AG20443 (cell line): ENCODE results near the gene TAF5L.
"Not testable (repeated sequence)": the region's sequence is repeated elsewhere in the genome, so short reads cannot be mapped to it uniquely, and the experiment has no call there.

ENCODE experiments used
- DNase-seq: peaks from one replicate; pipeline ENCODE4 v3.0.0; 2012; ENCODE audit warnings: low spot score, mixed read lengths

The TAF5L gene

DNA sequence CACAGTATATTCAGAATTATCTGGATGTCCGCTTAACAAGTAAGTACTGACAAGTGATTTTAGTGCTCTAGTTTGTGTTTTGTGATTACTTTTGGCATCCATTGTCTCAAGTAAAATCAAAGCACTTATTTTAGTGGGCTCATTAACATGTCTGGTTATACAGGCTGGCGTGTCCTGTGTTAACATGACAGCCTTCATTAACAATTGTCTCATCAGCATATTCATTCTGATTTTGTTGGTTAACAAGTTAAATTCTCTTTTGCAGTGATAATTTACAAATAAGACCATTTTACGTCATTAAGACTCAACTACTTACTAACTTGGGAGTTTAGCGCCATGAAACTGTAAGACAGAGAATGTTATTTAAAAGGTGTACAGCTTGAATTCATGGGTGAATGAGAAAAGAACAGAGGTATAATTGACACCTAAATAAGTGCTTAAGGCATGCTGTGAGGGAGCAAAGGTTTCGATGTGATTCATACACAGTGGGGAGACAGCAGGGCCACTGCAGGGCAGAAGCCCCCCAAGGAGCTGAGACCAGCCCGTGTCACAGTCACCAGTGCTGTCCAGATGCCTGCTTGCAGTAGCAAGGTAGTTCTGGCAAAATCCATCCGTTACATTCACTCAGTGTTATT lies 22.4 kb downstream of the TAF5L start:
- no peak for DNase-seq

DNA sequence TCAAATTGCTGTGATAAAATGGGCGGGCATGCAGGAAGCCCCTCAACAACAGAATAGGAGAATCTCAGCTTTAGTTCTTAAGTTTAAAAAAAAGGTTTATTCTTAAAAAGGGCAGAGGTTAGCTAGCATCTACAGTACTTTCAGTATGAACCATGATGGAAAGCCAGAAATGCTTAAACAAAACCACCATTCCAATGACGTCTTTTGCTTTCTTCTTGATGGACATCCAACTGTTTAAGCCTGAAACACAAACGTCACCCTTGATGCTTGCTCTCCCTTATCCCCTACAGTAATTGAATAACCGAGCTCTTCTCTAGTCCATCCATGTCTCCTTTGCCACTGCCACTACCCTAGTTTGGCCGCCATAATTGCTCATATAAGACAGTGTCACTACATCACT lies 25.7 kb downstream of the TAF5L start:
- no peak for DNase-seq

DNA sequence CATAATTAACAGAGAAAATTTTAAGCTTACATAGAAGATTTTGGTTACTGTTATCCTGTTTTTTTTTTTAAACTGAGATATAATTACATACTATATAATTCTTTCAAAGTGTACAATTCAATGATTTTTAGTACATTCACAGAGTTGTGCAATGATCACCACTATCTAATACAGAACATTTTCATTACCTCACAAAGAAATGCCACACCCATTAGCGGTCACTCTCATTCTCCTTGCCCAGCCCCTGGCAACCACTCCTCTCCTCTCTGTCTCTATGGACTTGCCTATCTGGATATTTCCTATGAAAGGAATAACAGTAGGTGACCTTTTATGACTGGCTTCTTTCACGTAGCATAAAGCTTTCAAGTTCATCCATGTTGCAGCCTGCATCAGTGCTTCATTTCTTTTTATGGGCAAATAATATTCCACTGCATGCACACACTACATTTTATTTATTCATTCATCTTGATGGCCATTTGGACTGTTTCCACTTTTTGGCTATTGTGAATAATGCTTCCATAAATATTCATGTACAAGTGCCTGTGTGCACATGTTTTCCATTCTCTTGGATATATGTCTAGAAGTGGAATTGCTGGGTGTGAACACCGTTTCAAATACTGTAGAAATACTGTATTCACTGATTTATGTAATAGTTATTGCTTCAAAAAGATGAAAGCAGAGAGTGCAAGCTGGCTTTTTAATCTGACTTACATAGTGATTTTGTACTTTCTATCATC lies 26.5 kb downstream of the TAF5L start:
- DNase-seq, result no peak

DNA sequence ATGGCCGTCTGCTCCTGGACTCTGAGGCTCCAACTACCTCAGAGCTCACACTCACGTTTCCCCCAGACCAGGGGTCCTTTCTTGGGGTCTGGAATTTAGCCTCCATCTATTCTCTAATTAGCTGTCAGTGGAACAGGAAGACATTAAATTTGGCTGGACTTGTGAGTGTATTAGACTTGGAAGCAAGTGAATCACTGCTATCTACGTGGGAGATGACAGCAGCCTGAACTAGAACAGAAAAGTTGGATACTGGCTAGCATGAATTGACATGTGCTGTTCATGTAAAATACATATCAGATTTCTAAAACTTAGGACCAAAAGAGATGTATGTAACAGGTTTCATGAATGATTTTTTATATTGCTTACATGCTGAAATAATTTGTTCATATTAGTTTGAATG lies 28.0 kb downstream of the TAF5L start:
- peak; percentile 34 for DNase-seq

- DNase-seq, result peak; percentile 88
Observed at GRCh38 chr1:229596925-229597699, 28.8 kb downstream of the TAF5L start.

- DNase-seq, result not testable (repeated sequence)
Observed at GRCh38 chr1:229595876-229596275, 30.0 kb downstream of the TAF5L start.

GRCh38 chr1:229594227-229595008 lies 31.5 kb downstream of the TAF5L start:
- no peak for DNase-seq

- DNase-seq, result no peak
Observed at GRCh38 chr1:229593800-229594199, 32.1 kb downstream of the TAF5L start.

- DNase-seq, result no peak
Observed at GRCh38 chr1:229590119-229590518, 35.8 kb downstream of the TAF5L start.

DNA sequence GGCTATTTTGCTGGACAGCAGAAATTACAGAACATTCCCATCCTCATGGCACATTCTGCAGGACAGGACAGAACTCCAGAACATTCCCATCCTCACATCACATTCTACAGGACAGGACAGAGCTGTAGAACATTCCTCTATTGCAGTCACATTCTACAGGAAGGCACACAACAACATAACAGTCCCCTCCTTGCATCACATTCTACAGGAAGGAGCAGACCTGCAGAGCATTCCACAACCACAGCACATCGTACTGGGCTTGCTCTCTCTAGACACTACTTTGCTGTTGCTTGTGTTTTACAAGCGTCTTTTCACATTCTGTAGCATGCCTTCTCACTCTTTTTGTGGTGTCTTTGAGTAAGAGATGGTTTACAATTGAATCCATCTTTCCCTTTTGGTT lies 40.6 kb downstream of the TAF5L start:
- DNase-seq, result no peak

DNA sequence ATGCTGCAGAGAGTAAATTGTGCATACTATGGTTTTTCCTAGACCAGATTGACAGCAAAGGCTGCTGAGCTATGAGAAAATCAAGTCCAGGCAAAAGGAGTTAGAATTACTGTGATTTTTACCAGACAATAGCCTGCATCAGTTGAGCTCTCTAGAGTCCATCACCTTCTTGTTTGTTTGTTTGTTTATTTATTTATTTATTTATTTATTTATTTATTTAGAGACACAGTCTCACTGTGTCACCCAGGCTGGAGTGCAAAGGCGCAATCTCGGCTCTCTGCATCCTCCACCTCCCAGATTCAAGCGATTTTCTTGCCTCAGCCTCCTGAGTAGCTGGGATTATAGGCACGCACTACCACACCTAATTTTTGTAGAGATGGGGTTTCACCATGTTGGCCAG lies 43.2 kb downstream of the TAF5L start:
- no peak for DNase-seq

DNA sequence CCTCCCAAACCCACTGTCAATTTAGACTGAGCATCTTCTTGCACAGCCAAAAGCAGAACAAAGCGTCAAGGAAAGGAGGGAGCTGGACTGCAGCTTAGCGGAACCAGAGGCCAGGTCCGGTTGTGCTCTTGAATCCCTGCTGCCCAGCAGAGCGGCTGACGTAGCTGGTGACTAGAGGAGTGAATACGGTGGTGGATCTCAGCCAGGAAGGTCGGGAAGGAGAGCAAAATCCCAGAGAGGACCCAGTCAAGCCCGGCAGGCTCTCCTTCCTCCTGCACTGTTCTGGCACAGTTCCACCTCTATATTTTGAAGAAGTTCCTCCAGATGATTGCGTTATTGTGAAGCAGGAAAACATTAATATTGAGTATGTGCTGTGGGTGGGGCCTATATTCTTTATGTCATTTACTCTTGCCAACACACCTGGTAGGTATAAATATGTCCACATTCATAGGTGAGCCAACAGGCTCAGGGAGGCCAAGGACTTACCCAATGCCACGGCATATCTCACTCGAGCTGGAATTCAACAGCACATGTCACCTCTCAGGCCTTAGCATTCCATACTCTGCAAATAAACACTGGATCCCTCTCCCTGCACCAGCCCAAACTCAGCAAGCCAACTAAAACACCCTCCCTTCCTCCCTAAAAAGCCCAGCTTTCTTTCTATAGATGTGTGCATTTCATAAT lies 43.8 kb downstream of the TAF5L start:
- DNase-seq, result no peak

GRCh38 chr1:229581485-229581884 lies 44.4 kb downstream of the TAF5L start:
- no peak for DNase-seq

DNA sequence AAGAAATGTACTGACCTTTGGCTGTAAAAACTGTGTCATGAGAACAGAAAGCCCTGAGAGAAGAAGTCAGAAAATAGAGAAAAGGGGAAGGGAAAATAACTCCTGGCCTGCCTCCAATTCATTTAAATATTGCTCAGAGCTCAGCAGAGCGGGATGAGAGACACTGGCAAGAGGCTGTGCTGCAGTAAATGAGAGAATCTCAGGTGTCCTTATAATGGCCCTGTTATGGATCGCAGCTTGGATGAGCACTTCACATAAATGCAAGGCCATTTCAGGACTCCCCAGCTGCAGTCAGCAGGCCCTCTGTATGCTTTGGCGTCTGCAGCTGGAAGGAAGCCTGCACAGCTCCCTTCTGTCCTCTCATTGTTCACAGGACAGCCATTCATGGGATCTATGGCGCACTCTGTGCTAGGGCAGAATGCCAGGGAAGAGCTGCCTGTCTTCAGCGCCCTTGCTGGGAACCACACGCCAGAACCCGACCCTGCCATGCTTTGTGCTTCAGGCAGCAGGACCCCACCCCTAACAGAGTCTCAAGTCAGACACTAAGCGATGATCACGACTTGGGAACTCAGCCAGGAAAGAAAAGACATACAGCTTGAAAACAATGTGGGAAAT lies 46.8 kb downstream of the TAF5L start:
- peak; percentile 35 for DNase-seq

DNA sequence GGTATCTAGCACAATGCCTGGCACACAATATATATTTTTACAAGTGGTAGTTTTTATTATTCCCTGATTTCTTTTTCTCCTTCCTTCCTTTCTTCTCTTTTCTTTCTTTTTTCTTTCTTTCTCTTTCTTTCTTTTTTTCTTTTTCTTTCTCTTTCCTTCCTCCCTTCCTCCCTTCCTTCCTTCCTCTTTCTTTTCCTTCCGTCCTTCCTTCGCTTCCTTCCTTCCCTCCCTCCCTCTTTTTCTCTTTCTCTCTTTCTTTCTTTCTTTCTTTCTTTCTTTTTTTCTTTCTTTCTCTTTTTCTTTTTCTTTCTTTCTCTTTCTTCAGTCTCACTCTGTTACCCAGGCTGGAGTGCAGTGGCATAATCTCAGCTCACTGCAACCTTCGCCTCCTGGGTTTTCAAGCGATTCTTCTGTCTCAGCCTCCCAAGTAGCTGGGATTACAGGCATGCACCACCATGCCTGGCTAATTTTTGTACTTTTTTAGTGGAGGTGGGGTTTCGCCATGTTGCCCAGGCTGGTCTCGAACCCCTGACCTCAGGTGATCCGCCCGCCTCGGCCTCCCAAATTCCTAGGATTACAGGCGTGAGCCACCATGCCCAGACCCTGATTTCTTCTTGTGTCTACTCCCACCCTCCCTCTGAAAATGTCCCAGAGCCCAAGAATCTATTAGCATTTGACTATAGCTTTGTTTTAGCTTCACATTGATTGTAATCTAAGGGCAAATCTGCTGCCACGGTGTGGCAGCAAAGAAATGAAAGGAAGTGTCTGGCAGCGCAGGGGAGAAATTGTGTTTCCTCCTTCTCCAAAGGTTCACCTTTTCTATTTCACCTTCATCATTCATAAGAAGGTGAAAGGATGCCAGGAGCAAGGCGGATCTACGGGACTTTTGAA lies 47.5 kb downstream of the TAF5L start:
- DNase-seq, result no peak

GRCh38 chr1:229574679-229575442 lies 51.1 kb downstream of the TAF5L start:
- no peak for DNase-seq

DNA sequence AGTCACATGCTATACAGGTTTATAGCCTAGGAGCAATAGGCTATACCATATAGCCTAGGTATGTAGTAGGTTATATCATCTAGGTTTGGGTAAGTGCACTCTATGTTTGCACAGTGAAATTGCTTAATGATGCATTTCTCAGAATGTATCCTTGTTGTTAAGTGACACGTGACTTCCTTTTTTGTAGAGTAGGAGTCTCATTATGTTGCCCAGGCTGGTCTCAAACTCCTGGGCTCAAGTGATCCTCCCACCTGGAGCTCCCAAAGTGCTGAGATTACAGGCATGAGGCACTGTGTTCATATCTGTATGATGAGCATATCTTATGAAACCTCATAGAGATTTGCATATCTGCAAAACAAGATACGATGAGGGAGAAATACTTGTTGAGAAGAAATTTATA lies 53.6 kb downstream of the TAF5L start:
- no peak for DNase-seq

DNA sequence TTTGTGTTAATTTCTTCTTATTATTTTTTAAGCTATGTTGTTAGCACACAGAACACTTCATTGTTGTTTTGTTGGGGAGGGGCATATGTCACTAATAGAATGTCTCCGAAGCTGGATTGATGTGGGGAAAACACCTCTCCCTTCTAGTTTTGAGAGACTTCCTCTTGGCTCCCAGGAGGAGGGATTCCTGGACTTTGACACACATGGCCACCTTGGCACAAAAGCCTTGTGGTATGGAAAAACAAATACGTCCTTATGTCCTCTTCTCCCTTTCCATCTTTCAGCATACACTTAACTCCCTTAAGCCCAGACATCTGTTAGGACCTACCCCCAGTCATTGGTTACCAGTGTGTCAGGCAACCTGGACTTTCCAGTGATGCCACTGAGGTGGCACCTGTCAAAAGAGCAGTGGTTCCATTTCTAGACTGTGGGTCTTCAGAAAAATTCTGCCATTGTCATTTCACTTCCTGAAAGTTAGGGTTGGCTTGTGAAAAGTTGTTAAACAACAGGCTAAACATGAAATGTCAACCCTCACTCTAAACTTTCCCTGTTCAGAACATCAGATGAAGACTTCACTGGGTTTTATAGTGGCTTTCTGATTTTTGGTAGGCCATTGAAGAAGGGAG lies 54.9 kb downstream of the TAF5L start:
- DNase-seq, result no peak

DNA sequence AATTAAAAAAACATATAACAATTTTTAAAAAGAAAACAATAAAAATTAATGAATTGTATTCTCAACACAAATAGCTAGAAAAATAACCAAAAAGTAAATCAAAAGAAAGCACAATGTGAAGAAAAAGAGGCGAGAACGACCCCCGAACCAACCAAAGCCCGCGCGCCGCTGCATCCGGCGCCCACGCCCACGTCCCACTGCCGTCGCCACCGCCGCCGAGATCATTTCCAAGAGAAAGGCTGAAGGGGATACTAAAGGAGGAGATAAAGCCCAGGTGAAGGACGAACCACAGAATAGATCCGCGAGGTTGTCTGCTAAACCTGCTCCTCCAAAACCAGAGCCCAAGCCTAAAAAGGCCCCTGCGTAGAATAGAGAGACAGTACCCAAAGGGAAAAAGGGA lies 55.6 kb downstream of the TAF5L start:
- DNase-seq, result no peak
